K562 (cell line): ENCODE data around the gene PLSCR3. TPM values are rescaled to one million over a fixed set of nuclear protein-coding genes. Genes with fewer than 3 reads are reported as not detected.
A peak's percentile ranks its signal among the peaks of the same experiment; 100 is the strongest.

Experiments
- BHLHE40 ChIP-seq: IDR thresholded peaks from 2 replicates; pipeline ENCODE4 v1.6.1; 2011; ENCODE audit warnings: low read length, improper control_type of control experiment
- CBX1 ChIP-seq: sonication (generic); IDR thresholded peaks from 2 replicates; pipeline ENCODE4 v1.6.1; 2016; ENCODE audit warnings: antibody characterized with exemption, low read depth, mild to moderate bottlenecking
- FUS ChIP-seq: fragments of 200-400 bp; formaldehyde crosslinking; optimal IDR thresholded peaks from 2 replicates; pipeline ENCODE3; 2017; ENCODE audit warnings: low read depth, low read length
- HCFC1 ChIP-seq: IDR thresholded peaks from 2 replicates; pipeline ENCODE4 v1.6.1; 2012; ENCODE audit warnings: low read depth, low read length, improper control_type of control experiment
- ILF3 ChIP-seq: fragments of 450-650 bp; IDR thresholded peaks from 2 replicates; pipeline ENCODE4 v1.6.1; 2018; ENCODE audit warnings: antibody characterized with exemption, mild to moderate bottlenecking, moderate library complexity, borderline replicate concordance
- MECOM ChIP-seq: fragments of 250-450 bp; sonication (Bioruptor Pico); IDR thresholded peaks from 2 replicates; pipeline ENCODE4 v1.8.0; 2022; ENCODE audit warnings: inconsistent platforms
- NEUROD1 ChIP-seq: fragments of 150-350 bp; IDR thresholded peaks from 2 replicates; pipeline ENCODE4 v1.6.1; 2014; ENCODE audit warnings: borderline replicate concordance, low read length, low read depth; ENCODE audit not compliant: partially characterized antibody
- NR4A1 ChIP-seq, 2 experiments: fragments of 250-450 bp in 1 of 2; fragments of 450-650 bp in 1 of 2; sonication (Bioruptor Pico) in 1 of 2; IDR thresholded peaks; 2 replicates each; pipeline versions ENCODE4 v1.4.0 to v1.6.1; 2016 to 2020; ENCODE audit warnings: mild to moderate bottlenecking in 2 of 2, missing compliant biosample characterization in 1 of 2, missing genetic modification characterization in 1 of 2, moderate library complexity in 1 of 2
- OTX1 ChIP-seq: fragments of 450-650 bp; formaldehyde crosslinking; IDR thresholded peaks from 2 replicates; pipeline ENCODE4 v1.4.0; 2022; ENCODE audit warnings: mild to moderate bottlenecking
- PYGO2 ChIP-seq: fragments of 450-650 bp; IDR thresholded peaks from 2 replicates; pipeline ENCODE4 v1.6.1; 2016; ENCODE audit warnings: mild to moderate bottlenecking, missing genetic modification characterization, moderate library complexity, missing compliant biosample characterization
- RBFOX2 ChIP-seq: fragments of 200-400 bp; formaldehyde crosslinking; IDR thresholded peaks from 2 replicates; pipeline ENCODE4 v1.6.1; 2017; ENCODE audit warnings: low read depth, mild to moderate bottlenecking, low read length, moderate library complexity
- SLC30A9 ChIP-seq: fragments of 250-450 bp; sonication (Bioruptor Pico); IDR thresholded peaks from 2 replicates; pipeline ENCODE4 v1.8.0; 2022; ENCODE audit warnings: mild to moderate bottlenecking, moderate library complexity
- SUPT5H ChIP-seq: fragments of 450-650 bp; IDR thresholded peaks from 2 replicates; pipeline ENCODE4 v1.6.1; 2016
- TSHZ1 ChIP-seq: fragments of 250-450 bp; sonication (Bioruptor Pico); IDR thresholded peaks from 2 replicates; pipeline ENCODE4 v1.4.0; 2020; ENCODE audit warnings: mild to moderate bottlenecking, moderate library complexity
- VEZF1 ChIP-seq: fragments of 200-800 bp; sonication (Bioruptor generic); IDR thresholded peaks from 2 replicates; pipeline ENCODE4 v1.6.1; 2017; ENCODE audit warnings: missing genetic modification characterization, missing compliant biosample characterization
- polyA plus RNA-seq, 8 experiments: library from polyadenylated mRNA; depleted of rRNA in 4 of 8; stranded (reverse) in 5 of 8; unstranded in 3 of 8; fragments of >200 nt; fragmentation: Nextera tagmentation in 2 of 8; fragmentation: Illumina TruSeq in 1 of 8; extraction: Ambion mirVana in 2 of 8; extraction: Trizol in 1 of 8; gene quantifications; 2 replicates each; pipeline versions ENCODE4 v1.2.1 to v1.2.3, GENCODE V29; 2011 to 2014; ENCODE audit warnings: inconsistent platforms in 1 of 8, missing spikeins in 1 of 8
- total RNA-seq, 7 experiments: library from RNA; depleted of rRNA in 6 of 7; stranded (reverse); fragments of >200 nt in 6 of 7; fragmentation: Illumina TruSeq in 2 of 7; extraction: Trizol in 2 of 7; gene quantifications; 2 replicates each; pipeline versions ENCODE4 v1.2.1 to v1.2.3, GENCODE V29; 2011 to 2021; ENCODE audit warnings: low replicate concordance in 1 of 7
- TF ChIP-seq, protein P1 (sequence below), 3 experiments: fragments of 200-800 bp in 1 of 3; fragments of 250-450 bp in 1 of 3; fragments of 450-650 bp in 1 of 3; sonication (Bioruptor Pico) in 1 of 3; sonication (Bioruptor generic) in 1 of 3; formaldehyde crosslinking in 1 of 3; IDR thresholded peaks; 2 replicates each; pipeline versions ENCODE4 v1.6.1 to v1.8.0; 2016 to 2022; ENCODE audit warnings: mild to moderate bottlenecking in 2 of 3, missing genetic modification characterization in 2 of 3, missing compliant biosample characterization in 1 of 3, moderate library complexity in 1 of 3

The PLSCR3 gene
- total and polyA plus RNA-seq, 9 of the 15 experiments (the other 6 are each of a cell fraction or from before 2014, with no cell fraction given): 3.2 to 16.8 (median 4.5) TPM

DNA sequence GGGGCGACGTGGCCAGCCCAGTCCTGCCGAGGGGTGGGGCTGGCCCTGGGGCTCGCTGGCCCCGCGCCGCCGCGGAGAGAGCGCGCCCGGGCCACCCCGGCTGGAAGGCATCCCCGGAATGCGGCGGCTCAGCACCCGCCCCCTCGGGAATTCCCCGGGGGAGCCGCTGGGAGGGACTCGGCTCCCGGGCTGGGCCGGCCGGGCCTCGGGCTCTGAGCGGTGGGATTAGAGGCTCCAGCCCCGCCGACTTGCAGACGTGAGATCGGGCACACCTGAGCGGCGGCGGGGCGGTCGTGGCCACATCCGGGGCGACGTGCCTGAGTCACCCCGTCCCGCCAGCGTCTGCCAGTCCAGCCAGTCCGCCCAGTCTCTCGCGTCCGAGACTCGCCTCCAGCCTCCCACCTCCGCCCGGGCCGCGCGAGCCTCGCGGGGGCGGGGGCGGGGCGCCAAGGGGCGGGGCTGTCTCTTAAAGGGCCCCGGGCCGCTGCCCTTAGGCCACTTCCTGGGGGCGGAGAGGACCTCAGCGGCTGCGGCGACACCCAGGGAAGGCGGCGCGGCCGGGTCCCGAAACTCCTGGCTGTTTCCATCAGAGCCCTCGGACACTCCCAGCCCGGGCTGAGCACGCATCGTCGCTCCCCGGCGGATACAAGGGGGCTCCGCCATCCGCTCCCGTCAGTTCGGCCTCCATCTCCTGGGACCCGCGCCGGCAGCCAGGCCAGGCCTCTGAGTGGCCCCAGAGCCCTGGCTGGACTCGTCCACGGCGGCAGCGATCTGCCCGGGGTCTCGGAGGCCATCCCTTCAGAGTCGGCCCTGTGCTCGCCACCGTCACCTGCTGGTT, 42.4 kb downstream of the PLSCR3 start, which contains the start of gene KCTD11 (continued):
- TF ChIP-seq, protein P1, sequence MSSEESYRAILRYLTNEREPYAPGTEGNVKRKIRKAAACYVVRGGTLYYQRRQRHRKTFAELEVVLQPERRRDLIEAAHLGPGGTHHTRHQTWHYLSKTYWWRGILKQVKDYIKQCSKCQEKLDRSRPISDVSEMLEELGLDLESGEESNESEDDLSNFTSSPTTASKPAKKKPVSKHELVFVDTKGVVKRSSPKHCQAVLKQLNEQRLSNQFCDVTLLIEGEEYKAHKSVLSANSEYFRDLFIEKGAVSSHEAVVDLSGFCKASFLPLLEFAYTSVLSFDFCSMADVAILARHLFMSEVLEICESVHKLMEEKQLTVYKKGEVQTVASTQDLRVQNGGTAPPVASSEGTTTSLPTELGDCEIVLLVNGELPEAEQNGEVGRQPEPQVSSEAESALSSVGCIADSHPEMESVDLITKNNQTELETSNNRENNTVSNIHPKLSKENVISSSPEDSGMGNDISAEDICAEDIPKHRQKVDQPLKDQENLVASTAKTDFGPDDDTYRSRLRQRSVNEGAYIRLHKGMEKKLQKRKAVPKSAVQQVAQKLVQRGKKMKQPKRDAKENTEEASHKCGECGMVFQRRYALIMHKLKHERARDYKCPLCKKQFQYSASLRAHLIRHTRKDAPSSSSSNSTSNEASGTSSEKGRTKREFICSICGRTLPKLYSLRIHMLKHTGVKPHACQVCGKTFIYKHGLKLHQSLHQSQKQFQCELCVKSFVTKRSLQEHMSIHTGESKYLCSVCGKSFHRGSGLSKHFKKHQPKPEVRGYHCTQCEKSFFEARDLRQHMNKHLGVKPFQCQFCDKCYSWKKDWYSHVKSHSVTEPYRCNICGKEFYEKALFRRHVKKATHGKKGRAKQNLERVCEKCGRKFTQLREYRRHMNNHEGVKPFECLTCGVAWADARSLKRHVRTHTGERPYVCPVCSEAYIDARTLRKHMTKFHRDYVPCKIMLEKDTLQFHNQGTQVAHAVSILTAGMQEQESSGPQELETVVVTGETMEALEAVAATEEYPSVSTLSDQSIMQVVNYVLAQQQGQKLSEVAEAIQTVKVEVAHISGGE (CRISPR knock-in tag; IDR thresholded peaks at IDR 0.05): 0 out of 6 replicates have a peak, but pooled peaks of 1 of the 3 experiments have one; percentile 24
- 0 out of 2 replicates have a peak, but pooled peaks have one; percentile 35 for TF ChIP-seq SUPT5H
- TF ChIP-seq HCFC1: no peak
- TF ChIP-seq SLC30A9 (CRISPR knock-in tag): no peak
- TF ChIP-seq OTX1 (CRISPR knock-in tag): no peak
- TF ChIP-seq NEUROD1: peak; percentile 38
- TF ChIP-seq MECOM (CRISPR knock-in tag): no peak
- no peak for TF ChIP-seq NR4A1 (CRISPR knock-in tag; IDR thresholded peaks at IDR 0.05)
- no peak for TF ChIP-seq NR4A1 (tag; IDR thresholded peaks at IDR 0.05)
- TF ChIP-seq TSHZ1 (CRISPR knock-in tag): no peak
- no peak for TF ChIP-seq BHLHE40
- TF ChIP-seq CBX1: no peak
- no peak for TF ChIP-seq PYGO2 (tag)
- TF ChIP-seq FUS: no peak
- TF ChIP-seq RBFOX2: peak; percentile 67
- no peak for TF ChIP-seq ILF3
- TF ChIP-seq VEZF1: peak; percentile 89
